COR-L47 (cell line): ENCODE results near the gene SEC24D.
A peak's percentile ranks its signal among the peaks of the same experiment; 100 is the strongest.

Experiments
- DNase-seq: peaks from one replicate; lab custom pipeline; 2025; lab: John Stamatoyannopoulos, UW

The SEC24D gene

DNA sequence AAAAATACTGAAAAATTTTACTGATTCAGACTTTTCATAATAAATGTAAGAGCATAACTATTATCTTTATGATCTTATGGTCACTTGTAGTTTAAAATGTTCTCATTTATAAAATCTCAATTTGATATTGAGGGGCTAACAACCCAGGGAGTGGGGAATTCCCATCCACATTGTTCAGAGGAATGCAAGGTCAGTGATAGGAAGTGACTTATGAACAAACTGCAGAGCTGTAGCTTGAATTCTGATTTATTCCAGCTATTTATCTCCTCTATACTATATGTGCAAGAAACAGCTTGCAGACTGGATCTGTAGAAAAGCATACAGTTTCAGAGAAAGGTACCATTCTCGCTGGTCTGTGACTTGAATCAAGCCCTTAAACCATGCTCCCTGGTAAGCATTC is 61.6 kb downstream of the SEC24D start:
- DNase-seq: no peak

DNA sequence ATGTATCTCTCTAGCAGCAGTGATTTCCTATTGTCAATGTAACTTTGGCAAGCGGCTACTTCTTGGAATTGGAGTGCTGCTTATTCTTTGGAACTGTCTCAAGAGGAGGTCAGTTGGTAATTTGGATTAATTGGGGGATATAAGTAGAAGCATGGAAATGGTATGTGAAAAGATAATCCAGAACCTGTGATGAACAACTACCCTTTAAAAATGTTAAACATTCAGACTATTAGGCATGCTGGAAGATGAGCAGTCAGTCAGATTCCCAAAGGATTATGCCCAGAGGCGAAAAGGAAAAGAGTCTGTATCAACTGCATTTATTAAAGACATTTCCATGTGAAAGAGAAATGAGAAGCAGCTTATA is 62.5 kb downstream of the SEC24D start:
- no peak for DNase-seq

DNA sequence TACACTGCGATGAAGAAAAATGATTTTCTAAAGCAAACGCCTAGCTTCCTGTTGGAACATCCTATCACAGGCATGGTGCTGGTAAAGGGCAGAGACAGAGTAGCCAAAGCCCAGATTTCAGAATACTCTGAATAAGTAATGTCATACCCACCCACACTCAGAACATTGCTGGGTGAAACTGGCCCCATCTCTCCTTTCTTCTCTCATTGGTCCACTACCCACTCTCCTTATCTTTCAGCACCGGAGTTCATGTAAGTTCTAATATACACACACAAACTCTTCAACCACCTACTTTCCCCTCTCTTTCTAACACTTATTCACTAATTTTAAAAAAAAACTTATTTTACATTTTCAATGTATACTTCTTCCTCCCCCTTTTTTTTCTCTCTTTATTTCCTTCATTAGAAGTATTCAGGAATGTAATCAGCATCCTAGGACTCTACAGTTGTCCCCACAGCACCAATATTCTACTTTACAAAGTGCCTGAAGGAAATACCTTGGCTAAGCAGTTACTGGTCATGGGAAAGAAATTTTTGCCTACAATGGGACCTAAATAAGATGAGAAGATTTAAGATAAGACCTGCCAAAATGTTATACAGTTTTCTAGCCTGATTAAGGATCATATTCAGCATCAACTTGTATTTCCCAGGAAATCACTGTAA is 63.0 kb downstream of the SEC24D start:
- DNase-seq: no peak

DNA sequence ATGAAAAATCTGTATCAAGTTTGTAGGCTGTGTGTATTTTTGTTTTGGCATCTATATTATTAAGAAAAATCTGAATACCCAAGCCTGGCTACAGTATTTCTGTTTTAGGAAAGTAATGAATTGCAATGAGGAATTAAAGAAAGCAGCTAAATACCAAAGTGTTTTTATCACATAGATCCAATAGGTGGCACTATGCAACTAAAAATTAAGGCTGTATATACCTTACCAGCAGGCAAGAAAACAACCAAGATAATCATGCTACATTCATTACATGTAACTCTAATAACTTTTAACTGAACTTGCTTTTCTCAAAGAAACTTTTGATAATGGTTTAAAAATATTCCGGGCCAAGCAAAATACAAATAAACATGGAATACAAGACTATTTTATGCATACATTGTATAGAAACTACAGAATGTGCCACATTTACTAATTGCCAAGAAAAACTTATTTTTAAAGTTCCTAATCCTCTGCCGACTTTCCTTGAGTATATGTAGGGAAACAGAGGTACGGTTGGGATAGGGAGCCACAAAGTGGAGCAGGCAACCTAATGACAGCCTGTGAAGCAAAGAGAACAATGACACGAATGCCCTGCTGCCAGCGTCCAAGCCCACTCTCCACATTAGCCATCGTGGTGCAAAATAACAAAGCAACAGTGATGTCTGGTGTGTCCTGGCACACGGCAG is 63.7 kb downstream of the SEC24D start:
- peak; percentile 17 for DNase-seq

DNA sequence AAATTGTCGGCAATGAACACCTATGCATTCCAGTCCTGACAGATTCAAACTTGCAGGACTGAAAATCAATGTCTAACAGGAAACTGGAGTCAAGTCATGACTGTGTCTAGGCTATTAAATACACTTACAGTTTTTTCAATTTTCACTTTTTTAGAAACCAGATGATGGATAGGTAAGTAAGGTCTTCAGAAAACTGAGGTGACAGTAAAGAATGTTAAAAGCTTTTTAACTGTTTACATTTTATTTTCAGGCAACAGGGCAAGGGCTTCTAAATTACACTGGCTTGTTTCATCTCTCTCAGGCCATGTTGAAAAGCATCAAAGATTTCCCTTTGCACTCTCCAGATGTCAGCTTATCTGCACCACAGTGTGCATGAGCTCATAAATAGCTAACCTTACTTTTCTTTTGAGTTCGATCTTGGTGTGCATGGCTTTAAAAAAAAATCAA is 65.2 kb downstream of the SEC24D start:
- DNase-seq: no peak

DNA sequence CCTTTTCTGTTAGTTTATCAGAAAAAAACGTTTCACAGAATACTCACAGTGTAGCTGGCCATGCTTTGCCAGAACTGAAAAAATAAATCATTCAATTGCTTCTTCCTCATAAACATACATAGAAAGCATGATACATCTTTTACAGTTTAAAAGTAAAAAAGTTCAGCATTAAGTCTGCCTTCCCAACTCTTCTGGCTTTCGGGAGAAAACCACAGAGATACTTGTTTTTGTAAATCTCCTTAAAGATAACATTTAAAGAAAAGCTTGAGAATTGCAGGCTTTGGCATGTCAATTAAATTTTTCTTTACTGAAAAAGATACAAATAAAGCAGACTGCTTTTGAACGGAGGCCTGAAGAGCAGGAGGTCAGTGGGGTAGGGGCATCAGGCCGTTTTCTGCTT is 66.8 kb downstream of the SEC24D start:
- no peak for DNase-seq

DNA sequence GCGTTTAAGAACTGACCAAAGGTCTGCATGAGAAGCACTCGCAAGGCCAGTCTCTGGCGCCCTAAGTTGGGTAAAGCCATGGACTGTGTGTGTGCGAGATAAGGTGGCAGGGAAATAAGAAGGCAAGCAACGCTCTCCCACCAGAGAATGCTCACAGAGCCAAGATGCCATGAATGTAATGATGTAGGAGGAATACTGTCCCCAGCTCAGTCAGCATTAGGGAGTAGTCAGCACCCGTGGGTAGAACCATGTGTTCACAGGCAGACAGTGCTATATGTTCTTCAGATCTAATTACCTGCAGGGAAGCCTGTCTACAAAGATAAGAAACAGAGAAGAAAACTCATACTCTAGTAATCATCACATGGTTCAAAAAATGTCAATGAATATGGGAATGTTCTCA is 68.8 kb downstream of the SEC24D start:
- DNase-seq: no peak

DNA sequence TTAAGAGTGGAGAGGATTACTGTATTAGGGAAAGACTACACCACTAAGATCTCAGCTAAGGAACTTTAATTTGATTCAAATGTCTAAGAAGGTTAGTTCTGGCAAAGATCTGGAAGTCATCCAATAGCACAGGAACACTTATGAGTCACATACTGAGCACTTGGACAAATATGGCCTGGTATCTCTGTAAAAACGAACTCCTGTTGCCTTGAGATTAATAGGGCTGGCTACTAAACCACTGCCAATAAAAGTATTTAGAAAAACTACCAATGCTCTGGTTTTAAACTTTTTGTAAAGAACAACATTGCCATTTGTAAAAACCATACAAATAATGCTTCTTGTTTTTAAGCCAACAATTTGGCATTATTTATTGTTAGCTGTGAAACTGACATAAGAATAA is 70.5 kb downstream of the SEC24D start:
- no peak for DNase-seq

DNA sequence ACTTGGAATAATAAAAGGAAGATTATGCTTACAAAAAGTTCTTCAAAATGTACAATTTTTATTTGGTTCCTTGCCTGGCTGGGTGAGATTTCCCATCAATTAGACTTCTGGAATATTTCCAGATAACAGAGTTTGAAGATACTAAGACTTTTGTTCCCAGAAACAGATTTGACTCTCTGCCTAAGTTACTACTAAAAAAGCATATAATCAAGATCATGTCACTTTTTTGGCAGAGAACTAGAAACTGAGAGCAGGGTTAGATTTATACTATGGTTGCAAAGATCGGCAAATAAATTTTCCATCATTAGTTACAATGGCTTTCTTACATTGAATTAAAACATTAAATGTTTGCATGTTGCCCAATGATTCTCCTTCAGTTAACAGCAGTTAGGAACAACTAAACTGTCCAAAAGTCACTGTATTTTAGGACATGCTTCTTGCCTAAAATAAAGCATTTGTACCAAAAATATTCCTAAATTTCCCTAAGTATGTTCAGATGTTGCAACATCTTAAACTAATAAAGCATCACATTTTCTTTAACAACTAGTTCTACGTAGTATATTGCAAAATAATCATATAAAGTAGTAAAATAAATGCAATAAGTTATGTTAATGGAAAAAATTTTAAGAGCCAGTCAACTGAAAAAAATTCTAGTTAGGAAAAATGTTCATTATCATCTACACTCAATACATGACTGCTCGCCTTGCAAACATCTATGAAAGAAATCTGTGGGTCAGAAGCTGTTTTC is 73.0 kb downstream of the SEC24D start:
- DNase-seq: no peak

DNA sequence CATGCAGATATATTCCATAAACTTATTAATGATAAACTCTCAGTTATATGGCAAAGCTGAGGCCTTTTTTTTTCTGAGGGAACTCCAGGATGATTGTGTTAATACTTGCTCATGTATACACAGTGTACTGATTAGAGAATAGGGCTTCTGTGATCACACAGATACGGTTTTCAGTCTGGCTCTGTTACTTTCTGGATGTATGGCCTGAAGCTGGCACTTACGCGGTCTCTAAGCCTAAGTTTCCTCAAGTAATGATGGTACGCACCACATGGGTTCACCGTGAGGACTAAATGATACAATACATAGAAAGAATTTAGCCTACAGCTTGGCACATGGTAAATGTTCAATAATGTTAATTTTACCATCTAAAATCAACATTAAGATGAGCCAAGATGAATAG is 73.8 kb downstream of the SEC24D start:
- no peak for DNase-seq

DNA sequence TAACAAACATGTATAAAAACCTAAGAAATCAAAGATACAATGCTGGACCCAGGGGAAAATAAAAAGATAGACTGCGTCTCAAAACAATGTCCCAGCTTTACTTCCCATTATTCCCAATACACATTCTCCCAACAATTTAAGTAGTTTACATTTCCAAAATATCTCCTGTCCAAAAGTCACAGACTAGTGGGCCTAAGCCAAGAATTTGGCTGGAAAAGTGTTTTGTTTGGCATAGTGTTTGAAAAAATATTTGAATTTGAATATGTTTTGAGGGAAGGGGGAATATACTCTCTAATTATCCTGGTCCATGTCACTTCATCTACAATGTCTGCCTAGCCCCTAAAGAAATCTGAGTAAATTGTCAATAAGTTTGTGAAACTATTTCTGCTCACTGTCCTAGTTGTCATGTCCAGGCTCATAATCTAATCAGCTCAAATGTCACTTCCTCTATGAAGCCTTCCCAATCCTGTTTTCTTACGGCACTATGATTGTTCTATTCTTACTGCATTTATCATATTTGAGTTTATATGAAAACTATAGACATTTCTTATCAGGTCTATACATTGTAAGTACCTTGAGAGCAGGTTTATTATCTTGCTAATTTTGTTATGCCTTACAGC is 74.4 kb downstream of the SEC24D start:
- no peak for DNase-seq

DNA sequence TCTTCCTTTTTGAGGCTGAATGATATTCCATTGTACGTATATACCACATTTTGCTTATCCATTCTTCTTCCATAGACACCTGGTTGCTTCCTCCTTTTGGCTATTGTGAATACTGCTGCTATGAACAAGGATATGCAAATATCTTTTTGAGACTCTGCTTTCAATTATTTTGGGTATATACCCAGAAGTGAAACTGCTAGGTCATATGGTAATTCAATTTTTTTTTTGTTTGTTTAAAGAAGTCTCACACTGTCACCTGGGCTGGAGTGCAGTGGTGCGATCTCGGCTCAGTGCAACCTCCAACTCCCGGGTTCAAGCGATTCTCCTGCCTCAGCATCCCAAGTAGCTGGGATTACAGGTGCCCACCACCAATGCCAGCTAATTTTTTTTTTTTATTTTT is 75.4 kb downstream of the SEC24D start:
- no peak for DNase-seq

DNA sequence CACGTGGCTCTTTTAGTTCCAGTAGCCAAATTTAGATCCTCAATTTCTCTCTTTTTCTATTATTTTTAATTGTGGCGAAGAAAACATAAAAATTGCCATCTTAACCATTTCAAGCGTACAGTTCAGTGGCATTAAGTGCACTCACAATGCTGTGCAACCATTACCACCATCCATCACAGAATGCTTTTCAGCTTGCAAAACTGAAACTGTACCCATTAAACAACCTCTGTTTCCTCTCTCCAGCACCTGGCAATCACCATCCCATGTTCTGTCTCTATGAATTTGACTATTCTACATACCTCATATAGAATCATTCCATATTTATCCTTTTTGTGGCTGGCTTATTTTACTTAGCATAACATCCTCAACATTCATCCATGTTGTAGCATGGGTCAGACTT is 75.8 kb downstream of the SEC24D start:
- no peak for DNase-seq

DNA sequence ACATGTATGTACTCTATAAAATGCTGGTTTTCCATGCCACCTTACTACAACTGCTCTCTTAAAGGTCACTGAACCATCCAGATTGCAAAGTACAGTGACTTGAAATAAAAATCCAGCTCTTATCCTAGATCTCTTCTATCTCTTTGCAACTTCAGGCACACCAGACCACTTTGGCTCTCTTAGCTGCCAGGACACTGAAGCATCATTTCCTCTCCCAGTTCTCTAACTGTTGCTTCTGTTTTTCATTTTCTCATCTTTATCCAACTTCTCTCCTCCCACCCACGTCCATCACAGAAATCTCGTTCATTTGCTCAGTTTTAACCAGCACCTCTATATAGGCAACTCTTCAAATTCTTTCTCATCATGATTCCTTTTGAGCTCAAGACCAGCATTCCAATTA is 76.4 kb downstream of the SEC24D start:
- DNase-seq: no peak

DNA sequence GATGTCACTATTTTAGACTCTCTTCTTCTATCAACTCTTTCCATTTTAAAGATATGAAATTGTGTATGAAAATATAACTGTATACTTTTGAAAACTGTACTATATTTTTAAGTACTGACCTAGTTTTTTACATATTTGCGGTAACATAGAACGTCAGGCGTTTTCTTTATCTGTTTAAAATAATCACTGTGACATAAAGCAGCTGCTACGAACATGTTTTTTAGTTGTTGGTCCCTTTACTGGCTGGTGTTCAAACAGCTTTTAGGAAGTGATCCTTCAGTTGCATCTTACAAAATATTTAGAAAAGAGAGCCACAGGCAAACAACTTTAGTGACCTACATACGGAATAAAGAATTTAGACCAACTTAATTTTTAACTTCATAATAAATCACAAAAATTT is 77.6 kb downstream of the SEC24D start:
- DNase-seq: no peak

DNA sequence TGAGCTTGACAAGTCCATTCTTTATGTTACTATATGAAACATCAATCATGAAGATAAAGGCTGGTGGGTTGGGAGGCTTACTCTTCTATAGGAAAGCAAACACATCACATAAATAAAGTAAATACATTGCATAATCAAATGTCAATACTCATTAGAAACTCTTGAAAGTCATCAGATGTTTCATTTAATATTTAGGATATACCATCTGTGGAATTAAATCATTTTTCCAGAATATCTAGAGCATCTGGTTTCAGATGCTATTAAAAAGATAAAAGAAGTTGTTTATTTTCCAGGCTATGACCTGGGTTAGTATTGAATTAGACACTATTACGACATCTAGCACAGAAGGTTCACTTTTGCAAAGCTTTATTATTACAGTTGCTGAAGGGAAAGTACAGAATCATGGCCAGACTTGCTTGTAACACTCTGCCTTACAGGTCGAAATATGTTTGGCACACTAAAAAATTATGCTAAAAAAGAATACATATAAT is 78.1 kb downstream of the SEC24D start:
- DNase-seq: no peak

DNA sequence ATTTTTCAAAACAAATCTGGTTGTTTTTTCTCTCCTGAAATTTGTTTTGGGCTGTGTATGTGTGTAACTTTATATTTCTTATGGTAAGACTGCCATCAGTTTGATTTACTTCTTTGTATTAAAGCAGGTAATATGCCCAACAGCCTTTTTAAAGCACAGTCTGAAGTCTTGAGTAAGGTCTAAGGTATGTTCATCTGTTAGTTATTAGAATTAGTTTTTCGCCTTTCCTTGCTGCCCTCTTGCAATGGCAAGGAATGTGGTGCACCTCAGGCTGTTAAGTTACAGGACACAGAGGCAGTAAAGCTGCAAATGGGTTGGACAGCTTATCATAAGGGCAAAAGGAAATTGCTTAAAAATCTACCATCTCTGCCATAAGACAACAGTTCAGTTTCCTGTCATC is 79.0 kb downstream of the SEC24D start:
- DNase-seq: no peak

DNA sequence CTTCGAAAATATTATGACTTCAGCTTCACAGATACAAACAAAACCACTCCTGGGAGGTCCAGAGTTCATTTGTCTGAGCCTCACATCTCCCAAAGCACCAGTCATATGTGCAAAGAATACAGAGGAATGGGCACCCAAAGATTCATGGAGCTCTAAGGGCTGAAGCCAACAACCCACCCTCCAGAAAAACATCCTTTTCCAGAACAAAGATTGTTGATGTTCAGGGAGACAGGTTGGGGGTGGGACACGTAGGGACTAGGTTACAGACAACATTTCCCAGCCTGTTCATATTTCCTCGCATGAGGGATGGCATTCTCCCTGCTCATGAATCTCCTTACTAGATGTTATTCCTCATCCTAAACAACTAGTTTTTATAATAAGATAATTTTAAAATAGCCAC is 79.5 kb downstream of the SEC24D start:
- DNase-seq: no peak

DNA sequence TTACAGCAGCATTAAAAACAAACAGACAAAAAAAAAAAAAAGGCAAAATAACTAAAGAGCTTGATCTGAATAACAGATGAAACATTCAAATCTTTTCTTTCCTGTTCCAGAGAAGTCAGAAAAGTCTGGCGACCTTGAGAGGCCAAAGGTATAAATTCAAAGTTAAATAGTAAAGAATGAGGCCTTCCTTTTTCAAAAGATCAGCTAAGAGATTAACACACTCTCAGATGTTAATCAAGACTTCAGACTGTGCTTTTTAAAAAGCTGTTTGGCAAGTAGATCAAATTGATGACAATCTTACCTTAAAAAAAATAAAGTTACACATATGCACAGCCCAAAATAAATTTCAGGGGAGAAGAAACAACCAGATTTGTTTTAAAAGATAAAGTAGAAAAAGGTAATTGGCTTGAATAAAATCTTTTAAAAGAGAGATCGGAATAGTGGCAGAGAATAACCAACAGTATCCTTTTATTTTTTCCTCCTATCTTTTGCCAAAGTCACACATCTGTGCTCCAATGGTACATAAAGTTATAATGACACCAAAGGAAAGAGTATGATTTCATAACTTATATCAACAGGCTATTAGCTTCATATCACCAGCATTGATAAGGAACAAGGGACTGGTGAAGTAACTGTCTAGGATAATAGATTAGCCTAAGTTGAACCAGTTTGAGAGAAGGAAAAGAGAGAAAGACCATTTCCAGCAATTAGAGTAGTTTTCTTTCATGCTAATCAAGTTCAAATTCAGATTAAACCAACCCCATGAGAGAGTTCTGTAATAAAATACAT is 80.3 kb downstream of the SEC24D start:
- no peak for DNase-seq

DNA sequence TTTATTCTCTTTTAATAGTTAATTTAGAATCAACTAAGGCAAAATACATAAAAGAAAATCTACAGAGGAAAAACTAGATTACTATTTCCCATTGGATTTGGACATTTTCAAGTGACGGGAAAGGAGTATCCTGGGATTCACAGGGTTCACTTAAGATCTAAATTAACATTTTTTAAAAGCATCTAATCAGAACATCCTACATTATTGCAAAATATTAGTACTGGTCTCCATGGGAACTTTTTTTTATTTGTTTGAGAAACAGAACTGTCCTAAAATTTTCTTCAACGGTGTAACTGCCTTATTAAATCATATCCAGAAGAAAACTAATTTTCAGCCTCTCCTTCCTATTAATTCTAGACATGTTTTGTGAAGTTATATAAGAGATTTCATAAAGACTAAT is 81.0 kb downstream of the SEC24D start:
- DNase-seq: no peak

DNA sequence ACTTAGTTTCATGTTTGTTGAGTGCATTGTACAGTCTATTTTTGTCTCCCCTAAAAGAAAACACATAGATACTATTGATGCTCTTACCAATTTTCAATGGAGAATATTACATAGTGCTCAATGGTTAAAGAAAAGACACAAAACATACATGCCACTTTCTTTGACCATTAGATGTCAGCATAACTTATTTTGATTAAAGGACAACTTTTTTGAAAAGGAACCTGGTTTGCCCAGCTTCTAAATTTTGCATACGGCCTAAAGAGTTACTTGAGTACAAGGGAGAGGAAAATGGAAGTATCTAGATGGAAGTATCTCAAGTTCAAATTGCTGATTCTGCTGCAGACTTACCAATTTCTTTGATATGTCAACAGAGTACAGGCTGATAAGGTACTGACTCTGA is 82.2 kb downstream of the SEC24D start:
- DNase-seq: no peak

DNA sequence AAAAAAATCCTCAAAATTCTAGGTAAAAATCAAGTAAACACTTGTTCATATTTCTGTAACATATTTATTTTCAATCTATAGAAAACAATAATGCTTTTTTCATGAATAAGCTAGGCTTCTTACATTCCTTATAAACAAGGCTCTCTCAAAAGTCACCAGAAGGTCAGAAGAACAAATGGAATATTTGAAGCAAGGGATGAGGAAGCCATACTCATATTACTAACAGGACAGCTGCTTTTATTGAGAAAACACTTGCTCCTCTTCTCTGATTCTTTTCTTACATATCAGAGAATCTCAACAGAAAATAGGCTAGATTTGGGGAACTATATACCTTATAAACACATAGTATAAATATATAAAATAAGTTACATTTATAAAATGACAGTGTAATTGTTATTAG is 82.8 kb downstream of the SEC24D start:
- no peak for DNase-seq
